Measurements from ENCODE around the gene DMD.

Gene DMD

GRCh38 chrX:31870267-31870666, 1341.1 kb downstream of the DMD start:
- no peak for DNase-seq (ENCODE audit: low read depth in 2 of 2)

GRCh38 chrX:31860686-31861085, 1350.7 kb downstream of the DMD start:
- no peak for DNase-seq (ENCODE audit: low read depth in 2 of 2)

GRCh38 chrX:31858915-31859314, 1352.4 kb downstream of the DMD start:
- no peak for DNase-seq (ENCODE audit: low read depth in 2 of 2)

GRCh38 chrX:31854716-31855115, 1356.6 kb downstream of the DMD start:
- no peak for DNase-seq (ENCODE audit: low read depth in 2 of 2)

- no peak for DNase-seq (ENCODE audit: low read depth in 2 of 2)
These were observed 1359.6 kb downstream of the DMD start for GRCh38 chrX:31851761-31852160.

- DNase-seq (ENCODE audit: low read depth in 2 of 2) = no peak
These were observed 1363.6 kb downstream of the DMD start for GRCh38 chrX:31847773-31848172.

- no peak for DNase-seq (ENCODE audit: low read depth in 2 of 2)
These were observed 1366.3 kb downstream of the DMD start for GRCh38 chrX:31845003-31845402.

GRCh38 chrX:31838617-31839016, 1372.7 kb downstream of the DMD start:
- no peak for DNase-seq (ENCODE audit: low read depth in 2 of 2)

GRCh38 chrX:31837445-31838049, 1373.8 kb downstream of the DMD start:
- no peak for DNase-seq (ENCODE audit: low read depth in 2 of 2)

GRCh38 chrX:31836479-31836878, 1374.9 kb downstream of the DMD start:
- DNase-seq (ENCODE audit: low read depth in 2 of 2) = no peak

GRCh38 chrX:31832263-31832662, 1379.1 kb downstream of the DMD start:
- DNase-seq (ENCODE audit: low read depth in 2 of 2) = no peak

- no peak for DNase-seq (ENCODE audit: low read depth in 2 of 2)
These were observed 1390.7 kb downstream of the DMD start for GRCh38 chrX:31820430-31821210.

- DNase-seq (ENCODE audit: low read depth in 2 of 2) = no peak
These were observed 1391.9 kb downstream of the DMD start for GRCh38 chrX:31819455-31819854.

- no peak for DNase-seq (ENCODE audit: low read depth in 2 of 2)
These were observed 1400.2 kb downstream of the DMD start for GRCh38 chrX:31811106-31811505.

GRCh38 chrX:31808357-31808756, 1403.0 kb downstream of the DMD start:
- no peak for DNase-seq (ENCODE audit: low read depth in 2 of 2)

- DNase-seq (ENCODE audit: low read depth in 2 of 2) = no peak
These were observed 1404.2 kb downstream of the DMD start for GRCh38 chrX:31807165-31807564.

- DNase-seq (ENCODE audit: low read depth in 2 of 2) = no peak
These were observed 1405.6 kb downstream of the DMD start for GRCh38 chrX:31805781-31806180.

GRCh38 chrX:31800219-31800618, 1411.1 kb downstream of the DMD start:
- DNase-seq (ENCODE audit: low read depth in 2 of 2) = no peak

- DNase-seq (ENCODE audit: low read depth in 2 of 2) = no peak
These were observed 1414.7 kb downstream of the DMD start for GRCh38 chrX:31796624-31797023.

- DNase-seq (ENCODE audit: low read depth in 2 of 2) = no peak
These were observed 1463.9 kb downstream of the DMD start for GRCh38 chrX:31747411-31747810.

GRCh38 chrX:31743004-31743403, 1468.3 kb downstream of the DMD start:
- no peak for DNase-seq (ENCODE audit: low read depth in 2 of 2)

- DNase-seq (ENCODE audit: low read depth in 2 of 2) = no peak
These were observed 1493.9 kb downstream of the DMD start for GRCh38 chrX:31717474-31717873.

- DNase-seq (ENCODE audit: low read depth in 2 of 2) = no peak
These were observed 1495.7 kb downstream of the DMD start for GRCh38 chrX:31715675-31716074.

- no peak for DNase-seq (ENCODE audit: low read depth in 2 of 2)
These were observed 1496.6 kb downstream of the DMD start for GRCh38 chrX:31714797-31715196.
